GM12874 (cell line): ENCODE results near the gene NPDC1.

Experiments used
- CTCF ChIP-seq: IDR thresholded peaks from 2 replicates; pipeline ENCODE4 v1.5.1; 2011; ENCODE audit warnings: low read depth, mild to moderate bottlenecking, control low read depth, low read length, moderate library complexity; ENCODE audit not compliant: insufficient read depth

NPDC1 gene

DNA sequence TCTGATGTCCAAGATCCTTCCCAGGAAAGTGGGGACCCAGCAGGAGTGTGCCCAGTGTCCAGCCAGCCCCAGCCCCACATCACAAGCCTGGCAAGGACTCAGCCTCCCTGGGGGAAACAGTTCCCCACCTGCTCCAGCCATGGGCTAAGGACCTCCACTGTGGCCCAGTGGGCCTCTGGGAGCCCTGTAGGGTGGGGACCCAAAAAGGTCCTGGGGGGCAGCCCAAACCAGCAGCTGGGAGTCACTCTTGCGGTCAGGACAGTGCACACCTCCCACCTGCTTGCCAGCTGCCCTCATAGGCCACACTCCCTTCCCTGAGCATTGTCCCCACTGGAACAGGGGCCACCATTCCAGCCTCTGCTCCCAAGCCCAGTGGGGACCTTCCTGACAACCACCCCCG lies 19.6 kb downstream of the NPDC1 start:
- TF ChIP-seq CTCF: no peak

GRCh38 chr9:137025517-137025966 lies 20.4 kb downstream of the NPDC1 start:
- TF ChIP-seq CTCF: no peak

GRCh38 chr9:137023583-137023991 lies 22.4 kb downstream of the NPDC1 start:
- no peak for TF ChIP-seq CTCF

DNA sequence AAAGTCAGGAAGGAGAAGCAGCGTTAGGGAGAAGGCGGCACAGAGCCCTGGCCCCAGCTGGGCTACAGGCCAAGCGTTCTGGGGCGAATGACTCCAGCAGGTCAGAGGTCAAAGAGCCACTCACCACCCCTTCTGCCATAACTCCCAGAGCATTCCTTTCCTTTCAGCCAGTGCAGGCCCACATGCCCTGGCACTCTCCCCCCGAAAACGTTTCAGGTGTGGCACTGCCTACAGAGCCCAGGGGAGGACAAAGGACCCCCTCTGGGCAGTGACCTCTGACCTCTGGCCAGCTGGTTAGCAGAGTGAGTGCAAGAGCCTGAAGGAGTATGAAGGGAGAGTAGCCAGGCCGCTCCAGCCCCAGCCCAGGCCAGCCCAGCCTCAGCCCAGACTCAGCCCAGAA lies 22.8 kb downstream of the NPDC1 start:
- TF ChIP-seq CTCF: no peak

GRCh38 chr9:137022662-137023008 lies 23.3 kb downstream of the NPDC1 start:
- no peak for TF ChIP-seq CTCF

DNA sequence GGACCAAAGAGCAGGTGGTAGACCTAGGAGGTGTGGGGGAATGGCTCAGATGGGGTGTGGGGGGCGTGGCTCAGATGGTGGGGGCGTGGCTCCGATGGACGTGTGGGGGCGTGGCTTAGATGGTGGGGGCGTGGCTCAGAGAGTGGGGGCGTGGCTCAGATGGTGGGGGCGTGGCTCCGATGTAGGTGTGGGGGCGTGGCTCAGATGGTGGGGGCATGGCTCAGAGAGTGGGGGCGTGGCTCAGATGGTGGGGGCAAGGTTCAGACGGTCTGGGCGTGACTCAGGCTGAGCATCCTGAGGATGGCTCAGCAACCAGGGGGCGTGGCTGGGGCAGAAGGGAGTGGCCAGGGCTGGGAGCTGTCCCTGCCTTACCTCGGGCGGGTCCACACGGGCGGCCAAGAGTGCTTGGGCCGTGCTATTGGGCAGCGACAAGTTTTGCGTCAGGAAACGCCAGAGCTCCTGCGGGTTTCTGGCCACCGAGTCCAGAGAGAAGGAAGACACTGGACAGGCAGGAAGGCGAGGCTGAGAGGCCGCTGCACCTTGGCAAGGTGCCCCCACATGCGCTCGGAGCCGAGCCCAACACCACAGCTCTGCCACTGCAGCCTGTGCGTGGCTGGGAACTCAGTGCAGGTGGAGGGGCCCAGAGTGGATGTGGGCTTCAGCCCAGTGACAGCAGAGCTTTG lies 23.9 kb downstream of the NPDC1 start:
- no peak for TF ChIP-seq CTCF

DNA sequence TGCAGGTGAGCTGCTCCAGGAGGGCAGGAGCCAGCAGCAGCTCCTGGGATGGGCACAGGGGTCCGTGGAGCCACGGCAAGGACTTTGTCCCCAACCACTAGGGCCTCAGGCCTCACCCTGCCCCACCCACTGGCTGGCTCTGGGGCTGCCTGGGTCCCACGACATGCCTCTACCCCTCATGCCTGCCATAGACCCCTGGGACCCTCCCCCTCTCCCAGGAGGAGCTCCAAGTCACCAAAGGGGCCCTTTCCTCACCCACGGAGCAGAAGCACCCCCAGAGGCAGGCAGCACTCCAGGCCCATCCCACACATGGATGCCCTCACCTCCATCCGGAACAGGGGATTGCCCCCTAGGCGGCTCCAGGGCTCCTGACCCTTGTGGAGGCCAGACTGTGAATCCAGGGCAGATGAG lies 24.4 kb downstream of the NPDC1 start:
- TF ChIP-seq CTCF: no peak
